HUES48 (cell line): ENCODE data around the gene SMTNL2.

Experiments used
- H3K27ac ChIP-seq: one replicate; pipeline ENCODE4 v1.7.0; 2013; ENCODE audit warnings: low read depth, low read length, inconsistent platforms
- H3K27me3 ChIP-seq: 2 replicates; pipeline ENCODE4 v1.6.1; 2013; ENCODE audit warnings: mild to moderate bottlenecking, low read length; ENCODE audit not compliant: control insufficient read depth, insufficient read depth
- H3K36me3 ChIP-seq: 2 replicates; pipeline ENCODE4 v1.6.1; 2013; ENCODE audit warnings: low read length; ENCODE audit not compliant: control insufficient read depth, insufficient read depth
- H3K4me1 ChIP-seq: 2 replicates; pipeline ENCODE4 v1.6.1; 2013; ENCODE audit warnings: mild to moderate bottlenecking, low read length; ENCODE audit not compliant: control insufficient read depth, insufficient read depth
- H3K4me3 ChIP-seq: 2 replicates; pipeline ENCODE4 v1.5.1; 2013; ENCODE audit warnings: mild to moderate bottlenecking, low read depth, low read length
- H3K9ac ChIP-seq: 2 replicates; pipeline ENCODE4 v1.6.1; 2013; ENCODE audit warnings: mild to moderate bottlenecking, low read depth, low read length, moderate library complexity
- H3K9me3 ChIP-seq: 2 replicates; pipeline ENCODE4 v1.6.1; 2013; ENCODE audit warnings: low read length; ENCODE audit not compliant: control insufficient read depth, insufficient read depth

The SMTNL2 gene

GRCh38 chr17:4584101-4584916, at the start of gene SMTNL2:
Gene SMTNL2, plus strand, starts transcription at chr17:4584529. Its CDS starts 77 bp downstream, at chr17:4584606.
- peak within 1 kb of the TSS; percentile 66 for H3K4me3 ChIP-seq
- no peaks in the 10 kb centered on the region for H3K36me3 ChIP-seq
- peaks cover 10% of the 10 kb centered on the region; the same call in 1 of the 2 replicates for H3K4me1 ChIP-seq
- H3K27ac ChIP-seq, result no peak within 1 kb of the TSS
- H3K9me3 ChIP-seq, result no peaks in the 10 kb centered on the region
- H3K9ac ChIP-seq, result no peak within 1 kb of the TSS
- peaks cover 45% of the 10 kb centered on the region for H3K27me3 ChIP-seq

GRCh38 chr17:4534928-4535666, 49.2 kb upstream of the SMTNL2 start:
- peaks cover 28% of the 10 kb centered on the region for H3K36me3 ChIP-seq
- H3K27ac ChIP-seq, result no peak overlapping the region
- H3K9ac ChIP-seq, result no peak overlapping the region
- no peaks in the 10 kb centered on the region for H3K9me3 ChIP-seq
- H3K4me3 ChIP-seq, result no peak overlapping the region
- H3K4me1 ChIP-seq, result peaks cover 15% of the 10 kb centered on the region
- H3K27me3 ChIP-seq, result peaks cover 42% of the 10 kb centered on the region

DNA sequence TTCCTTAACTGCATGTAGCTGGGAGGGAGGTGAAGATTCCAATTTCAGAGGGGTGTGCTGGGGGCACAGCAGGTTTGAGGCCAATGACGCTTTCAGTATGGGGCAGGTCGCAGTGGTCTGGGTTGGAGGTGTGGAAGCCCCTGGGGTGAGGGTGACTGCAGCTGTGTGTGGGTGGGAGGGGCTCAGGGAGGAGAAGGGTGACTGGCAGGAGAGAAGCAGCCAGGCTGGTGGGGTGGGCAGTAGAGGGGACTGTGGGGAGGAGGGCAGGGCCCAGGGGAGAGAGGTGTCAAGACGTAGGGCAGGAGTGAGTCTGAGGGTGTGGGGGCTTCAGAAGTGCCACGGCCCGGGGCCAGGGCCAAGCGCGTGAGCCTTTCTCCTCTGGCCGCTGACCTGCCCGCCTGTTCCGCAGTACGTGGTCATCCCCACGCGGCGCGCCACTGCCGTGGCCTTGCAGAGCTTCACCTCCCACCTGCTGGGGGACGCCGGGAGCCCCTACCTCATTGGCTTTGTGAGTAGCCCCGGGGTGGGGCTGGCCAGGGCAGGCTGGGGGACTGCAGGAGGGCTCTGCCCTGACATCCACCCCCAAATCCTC, 48.6 kb upstream of the SMTNL2 start:
- Histone ChIP-seq H3K36me3 (peaks cover 35% of the 10 kb centered on the region), H3K9me3 (no peaks in the 10 kb centered on the region), H3K4me3 (peak overlapping the region; percentile 49; the same call in 1 of the 2 replicates), H3K4me1 (peaks cover 15% of the 10 kb centered on the region), H3K9ac (no peak overlapping the region), H3K27me3 (peaks cover 37% of the 10 kb centered on the region), H3K27ac (no peak overlapping the region)

- H3K9ac ChIP-seq, result no peak overlapping the region
- H3K27ac ChIP-seq, result no peak overlapping the region
- H3K9me3 ChIP-seq, result no peaks in the 10 kb centered on the region
- peaks cover 40% of the 10 kb centered on the region for H3K36me3 ChIP-seq
- H3K4me3 ChIP-seq, result peak overlapping the region; percentile 49
- peaks cover 15% of the 10 kb centered on the region for H3K4me1 ChIP-seq
- H3K27me3 ChIP-seq, result peaks cover 32% of the 10 kb centered on the region
Measured at GRCh38 chr17:4536259-4536741, 48.0 kb upstream of the SMTNL2 start.

- Histone ChIP-seq H3K27ac (no peak overlapping the region), H3K27me3 (peaks cover 26% of the 10 kb centered on the region), H3K9me3 (no peaks in the 10 kb centered on the region), H3K4me3 (peak overlapping the region; percentile 49), H3K4me1 (peaks cover 15% of the 10 kb centered on the region), H3K9ac (no peak overlapping the region), H3K36me3 (peaks cover 46% of the 10 kb centered on the region)
Measured at GRCh38 chr17:4536742-4537411, 47.5 kb upstream of the SMTNL2 start.

GRCh38 chr17:4537451-4538235, 46.7 kb upstream of the SMTNL2 start:
- Histone ChIP-seq H3K27me3 (peaks cover 19% of the 10 kb centered on the region; the same call in 1 of the 2 replicates), H3K9ac (no peak overlapping the region), H3K9me3 (no peaks in the 10 kb centered on the region), H3K36me3 (peaks cover 53% of the 10 kb centered on the region), H3K4me3 (no peak overlapping the region), H3K4me1 (peaks cover 15% of the 10 kb centered on the region), H3K27ac (no peak overlapping the region)

DNA sequence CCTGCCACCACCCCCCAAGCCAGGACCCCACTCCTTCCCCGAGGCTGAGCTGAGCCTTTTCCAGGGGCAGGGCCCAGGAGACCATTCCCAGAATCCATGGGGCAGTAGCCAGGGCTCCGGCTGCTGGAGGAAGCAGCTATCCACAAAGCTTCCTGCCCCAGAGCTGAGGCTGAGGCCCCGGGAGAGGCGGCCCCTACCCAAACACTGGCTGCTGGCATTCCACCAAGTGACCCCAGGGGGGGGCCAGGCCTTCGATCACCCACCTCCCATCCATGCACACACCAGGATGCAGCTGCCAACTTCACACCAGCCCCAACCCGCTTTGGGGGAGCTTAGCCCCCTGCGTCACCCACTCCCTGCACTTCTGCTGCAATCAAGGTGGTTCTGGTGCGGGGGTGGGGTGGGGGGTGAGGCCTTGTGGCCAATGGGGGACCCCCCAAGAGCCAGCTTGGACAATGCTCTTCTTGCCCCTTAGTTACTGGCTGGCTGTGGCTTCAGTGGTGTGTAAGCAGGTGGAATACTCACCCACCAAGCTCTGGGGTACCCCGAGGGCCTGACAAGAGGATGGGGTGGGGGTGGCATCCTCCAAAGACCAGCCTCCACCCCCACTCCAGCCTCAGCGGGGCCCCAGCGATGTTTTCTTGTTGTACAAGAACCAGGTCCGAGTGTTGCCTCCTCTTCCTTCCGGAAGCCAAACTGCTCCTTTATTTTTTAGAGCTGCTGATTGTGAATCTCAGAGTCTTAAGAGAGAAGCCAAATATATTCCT, 45.9 kb upstream of the SMTNL2 start:
- Histone ChIP-seq H3K36me3 (peaks cover 61% of the 10 kb centered on the region), H3K27me3 (peaks cover 11% of the 10 kb centered on the region; the same call in 1 of the 2 replicates), H3K9me3 (no peaks in the 10 kb centered on the region), H3K9ac (no peak overlapping the region), H3K27ac (no peak overlapping the region), H3K4me3 (no peak overlapping the region), H3K4me1 (peaks cover 15% of the 10 kb centered on the region)

GRCh38 chr17:4539025-4539424, 45.3 kb upstream of the SMTNL2 start:
- Histone ChIP-seq H3K4me3 (no peak overlapping the region), H3K4me1 (peaks cover 15% of the 10 kb centered on the region), H3K27ac (no peak overlapping the region), H3K27me3 (peaks cover 5% of the 10 kb centered on the region; the same call in 1 of the 2 replicates), H3K36me3 (peaks cover 67% of the 10 kb centered on the region), H3K9ac (no peak overlapping the region), H3K9me3 (no peaks in the 10 kb centered on the region)

DNA sequence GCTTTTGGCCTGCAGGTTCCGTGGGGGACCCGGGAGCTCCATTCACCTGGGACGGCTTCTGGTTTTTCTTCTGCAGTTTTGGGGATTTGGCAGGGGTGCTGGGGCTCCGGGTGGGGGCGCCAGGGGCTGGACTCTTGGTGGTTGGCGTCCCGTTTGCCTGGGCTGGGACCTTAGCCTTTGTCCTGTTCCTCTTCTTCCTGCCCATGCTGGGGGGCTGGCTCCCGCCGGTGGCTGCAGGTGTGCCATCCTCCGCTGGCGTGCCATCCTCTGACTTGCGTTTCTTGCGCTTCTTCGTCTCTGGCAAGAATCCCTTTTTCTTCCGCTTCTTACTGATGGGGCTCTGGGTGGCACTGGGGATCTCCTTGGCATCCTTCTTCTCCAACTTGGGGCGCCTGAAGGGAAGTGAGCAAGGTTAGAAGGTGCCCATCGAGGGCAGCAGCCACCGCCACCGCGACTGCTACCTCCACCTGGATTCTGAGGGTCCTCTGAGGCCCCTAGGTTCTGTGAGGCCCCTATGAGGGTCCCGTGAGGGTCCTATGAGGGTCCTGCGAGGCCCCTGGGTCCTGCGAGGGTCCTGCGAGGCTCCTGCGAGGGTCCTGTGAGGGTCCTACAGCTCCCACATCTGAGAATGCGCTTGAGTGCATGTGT, 44.6 kb upstream of the SMTNL2 start:
- no peak overlapping the region for H3K9ac ChIP-seq
- no peaks in the 10 kb centered on the region; the same call in 1 of the 2 replicates for H3K27me3 ChIP-seq
- H3K36me3 ChIP-seq, result peaks cover 72% of the 10 kb centered on the region
- H3K4me1 ChIP-seq, result peaks cover 15% of the 10 kb centered on the region
- no peak overlapping the region for H3K27ac ChIP-seq
- H3K9me3 ChIP-seq, result no peaks in the 10 kb centered on the region
- no peak overlapping the region for H3K4me3 ChIP-seq
